Activated naive CD8-positive, alpha-beta T cell treated with anti-CD3 and anti-CD28 coated beads, Interleukin-2, amount 50 U/mL, for 16 hours (primary cell): ENCODE results near the gene SYNDIG1.

ENCODE experiments used
- DNase-seq: peaks from one replicate; pipeline ENCODE4 v3.0.0-alpha.2; 2020; ENCODE audit warnings: low read depth, low spot score

SYNDIG1 gene

DNA sequence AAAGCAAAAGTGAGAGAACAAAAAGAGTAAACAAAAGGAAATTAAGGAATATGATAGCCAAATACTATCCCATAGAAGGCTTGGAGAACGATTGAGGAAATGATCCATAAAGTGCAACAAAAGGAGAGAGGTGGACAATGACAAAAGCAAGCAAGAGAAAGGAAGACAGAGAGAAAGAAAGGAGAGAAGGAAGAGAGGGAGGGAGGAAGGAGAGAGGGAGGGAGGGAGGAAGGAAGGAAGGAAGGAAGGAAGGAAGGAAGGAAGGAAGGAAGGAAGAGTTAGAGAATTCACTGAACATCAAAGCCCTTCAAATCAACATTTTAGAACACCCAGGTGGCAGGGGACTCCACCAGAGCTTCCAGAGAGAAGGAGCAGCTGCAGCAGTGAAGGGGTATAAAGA is 185.0 kb downstream of the SYNDIG1 start:
- no peak for DNase-seq

GRCh38 chr20:24656391-24656790 is 187.0 kb downstream of the SYNDIG1 start:
- DNase-seq = no peak

GRCh38 chr20:24657196-24657595 is 187.8 kb downstream of the SYNDIG1 start:
- DNase-seq = no peak

GRCh38 chr20:24657878-24658620 is 188.6 kb downstream of the SYNDIG1 start:
- no peak for DNase-seq

DNA sequence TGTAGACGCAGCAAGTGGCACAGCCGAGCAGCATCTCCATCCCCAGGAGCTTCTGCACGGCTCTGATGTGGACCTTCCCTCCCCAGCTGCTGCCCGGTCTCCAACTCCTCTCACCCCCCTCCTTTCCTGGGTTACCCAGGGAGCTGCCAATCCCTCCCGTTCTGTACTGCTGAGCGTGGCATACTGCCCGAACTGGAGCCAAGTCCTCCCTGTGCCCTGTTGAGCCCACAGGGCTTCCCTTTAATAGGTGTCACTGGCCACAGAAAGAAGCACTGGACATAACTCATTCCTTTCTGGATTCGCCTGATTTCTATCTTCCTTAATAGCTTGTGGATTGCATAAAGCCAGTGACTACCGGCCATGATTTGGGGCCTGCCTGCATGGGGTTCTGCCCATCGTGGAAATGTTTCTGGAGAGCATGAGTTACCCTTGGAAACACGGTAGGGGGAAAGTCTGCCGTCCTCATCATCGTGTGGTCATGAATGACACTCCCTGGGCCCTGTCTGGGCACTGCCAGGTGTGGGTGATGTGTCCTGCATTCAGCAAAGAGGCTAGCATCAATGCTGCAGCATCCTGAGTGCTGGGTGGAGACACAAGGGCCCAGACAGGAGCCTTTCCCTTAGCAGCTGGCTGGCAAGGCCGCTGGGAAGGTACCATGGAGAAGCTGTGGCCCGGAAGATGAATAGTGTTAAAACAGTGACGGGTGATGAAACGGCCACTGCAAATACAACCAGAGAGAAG is 189.7 kb downstream of the SYNDIG1 start:
- DNase-seq = no peak

DNA sequence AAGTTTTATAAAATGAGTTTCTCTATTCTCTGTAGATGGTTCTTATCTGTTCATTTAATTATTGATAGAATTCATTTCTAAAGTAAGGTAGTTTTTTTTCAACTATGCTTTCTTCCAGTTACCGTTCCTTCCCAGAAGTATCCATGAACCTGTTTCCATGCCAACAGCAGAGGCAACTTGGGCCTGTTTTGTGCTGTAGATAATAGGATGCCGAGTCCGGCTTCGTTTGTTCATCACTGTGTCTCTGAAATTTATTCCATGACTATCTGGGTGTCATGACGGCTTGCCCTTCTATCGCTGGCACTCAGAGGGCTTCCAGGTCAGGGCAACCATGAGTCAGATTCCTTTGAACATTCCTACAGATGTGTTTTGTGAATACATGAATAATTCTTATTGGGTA is 190.4 kb downstream of the SYNDIG1 start:
- DNase-seq = no peak

DNA sequence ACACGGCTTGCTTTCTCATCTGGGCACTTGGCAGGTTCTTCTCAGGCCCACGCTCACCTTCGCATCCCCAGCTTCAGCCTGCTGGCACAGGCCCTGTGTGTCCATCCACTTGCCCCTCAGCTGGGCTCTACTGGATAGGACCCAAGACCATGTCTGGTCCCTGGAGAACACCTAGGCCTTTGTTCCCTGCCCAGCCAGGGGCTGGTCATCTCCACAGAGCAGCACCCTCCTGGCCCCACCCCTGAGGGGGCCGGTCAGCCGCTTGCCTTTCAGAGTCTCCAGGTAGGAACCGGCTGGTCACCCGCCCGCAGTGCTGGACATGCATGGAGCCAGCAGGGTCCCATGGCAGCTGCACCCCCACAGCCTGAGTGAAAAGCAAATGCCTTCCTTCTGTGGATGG is 191.2 kb downstream of the SYNDIG1 start:
- no peak for DNase-seq

DNA sequence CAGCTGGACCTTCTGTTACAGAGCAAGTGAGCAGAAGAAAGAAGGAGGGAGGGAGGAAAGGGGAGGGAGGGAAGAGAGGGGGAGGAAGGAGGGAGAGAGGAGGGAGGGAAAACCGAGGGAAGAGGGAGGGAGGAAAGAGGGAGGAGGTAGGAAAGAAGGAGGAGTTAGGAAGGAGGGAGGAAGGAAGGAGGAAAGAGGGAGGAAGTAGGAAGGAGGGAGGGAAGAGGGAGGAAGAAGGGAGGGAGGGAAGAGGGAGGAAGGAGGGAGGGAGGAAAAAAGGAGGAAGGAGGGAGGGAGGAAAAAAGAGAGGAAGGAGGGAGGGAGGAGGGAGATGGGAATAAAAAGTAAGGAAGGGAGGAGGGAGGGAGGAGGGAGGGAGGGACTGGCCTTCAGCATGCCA is 191.8 kb downstream of the SYNDIG1 start:
- no peak for DNase-seq

GRCh38 chr20:24662322-24662721 is 192.9 kb downstream of the SYNDIG1 start:
- DNase-seq = no peak

GRCh38 chr20:24662752-24663365 is 193.4 kb downstream of the SYNDIG1 start:
- DNase-seq = no peak

GRCh38 chr20:24663496-24663895 is 194.1 kb downstream of the SYNDIG1 start:
- no peak for DNase-seq

DNA sequence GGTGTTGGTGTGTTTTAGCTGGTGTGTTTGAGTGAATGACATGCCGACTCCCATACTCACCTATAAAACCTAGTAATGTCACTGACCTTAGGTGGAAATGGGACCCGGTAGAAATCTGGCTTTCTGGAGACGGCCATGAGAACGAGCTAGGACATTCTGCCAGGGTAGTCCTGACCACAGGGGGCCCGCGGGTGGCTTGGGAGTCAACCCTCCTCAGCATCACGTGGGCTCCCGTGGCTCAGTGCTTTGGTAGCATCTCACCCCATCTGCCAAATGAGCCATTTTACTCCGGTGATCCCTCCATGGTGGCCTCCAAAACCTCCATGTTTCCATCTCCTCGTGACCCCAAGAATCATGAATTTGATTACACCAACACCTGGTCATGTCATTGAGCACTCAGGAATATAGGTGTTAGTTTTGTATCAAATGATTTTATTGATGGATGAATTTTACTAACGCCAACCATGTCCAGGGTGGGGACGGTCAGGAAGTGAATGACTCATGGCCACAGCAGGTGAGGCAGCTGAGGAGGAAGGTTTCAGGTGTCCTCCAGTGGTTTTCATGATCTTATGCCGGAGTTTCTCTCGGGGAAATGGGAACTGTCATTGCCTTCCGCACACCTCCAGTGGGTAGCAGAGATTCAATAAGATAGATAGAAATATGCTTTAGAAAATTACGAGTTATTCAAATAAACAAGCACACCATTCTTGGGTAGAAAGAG is 195.0 kb downstream of the SYNDIG1 start:
- DNase-seq = no peak

GRCh38 chr20:24665196-24665595 is 195.8 kb downstream of the SYNDIG1 start:
- no peak for DNase-seq

DNA sequence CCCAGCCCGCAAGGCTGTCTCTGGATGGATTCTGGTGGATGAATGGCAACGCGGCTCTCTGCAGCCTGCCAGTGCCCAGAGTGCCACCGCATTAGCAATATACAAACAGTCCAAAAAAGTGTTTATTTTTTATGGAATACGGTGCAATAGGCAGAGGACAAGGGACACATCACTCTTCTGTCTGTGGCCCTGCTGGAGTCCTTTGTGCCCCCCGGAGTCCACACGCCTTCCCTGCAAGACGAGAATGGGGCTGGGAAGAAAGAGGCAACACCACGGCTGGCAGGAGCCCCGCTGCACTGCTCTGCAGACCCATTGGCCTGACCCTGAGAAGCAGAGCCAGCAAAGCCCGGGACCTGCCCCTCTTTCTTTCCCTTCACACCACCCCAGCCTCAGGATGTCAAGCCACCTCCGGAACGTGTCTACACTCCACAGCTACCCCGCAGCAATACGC is 196.3 kb downstream of the SYNDIG1 start:
- DNase-seq = no peak

- DNase-seq = no peak
Observed at GRCh38 chr20:24667689-24668383, 198.4 kb downstream of the SYNDIG1 start.

GRCh38 chr20:24668384-24668702 is 198.9 kb downstream of the SYNDIG1 start:
- no peak for DNase-seq

DNA sequence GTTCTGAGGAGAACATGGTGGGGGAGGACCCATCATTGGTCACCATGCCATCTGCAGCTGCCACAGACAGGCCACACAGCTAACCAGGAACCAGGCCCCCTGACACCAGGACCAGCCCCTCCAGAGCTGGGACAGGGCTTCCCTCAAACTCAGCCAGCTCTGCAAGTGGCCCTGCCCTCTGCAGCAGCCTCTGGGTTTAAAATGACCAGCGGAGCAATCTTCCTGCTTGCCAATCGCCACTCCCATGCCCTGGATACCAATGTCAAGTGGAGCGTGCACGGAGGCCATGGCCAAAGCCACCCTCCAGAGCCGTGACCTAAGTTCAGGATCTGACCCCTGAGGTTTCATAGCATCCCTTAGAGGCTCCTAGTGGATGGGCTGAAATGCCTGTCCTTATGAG is 199.4 kb downstream of the SYNDIG1 start:
- DNase-seq = no peak

DNA sequence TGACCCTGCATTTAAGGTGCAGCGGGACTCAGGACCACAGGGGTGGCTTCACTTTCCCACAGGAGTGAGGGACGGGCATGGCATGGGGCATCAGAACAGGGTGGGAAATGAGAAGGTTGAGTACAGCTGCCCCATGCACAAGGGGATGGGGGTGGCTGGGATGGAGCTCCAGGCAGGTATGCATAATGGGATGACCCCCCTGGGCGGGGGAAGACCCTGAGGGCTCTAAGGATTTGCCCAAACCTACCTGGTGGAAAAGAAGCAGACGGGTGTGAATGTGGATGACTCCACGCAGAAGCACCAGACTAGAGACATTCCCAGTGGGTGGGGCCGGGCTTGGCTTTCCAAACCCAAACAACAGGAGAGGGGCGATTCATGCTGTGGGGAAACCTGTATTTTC is 200.3 kb downstream of the SYNDIG1 start:
- DNase-seq = no peak

GRCh38 chr20:24670341-24670872 is 201.0 kb downstream of the SYNDIG1 start:
- no peak for DNase-seq

- DNase-seq = no peak
Observed at GRCh38 chr20:24670981-24671380, 201.6 kb downstream of the SYNDIG1 start.

DNA sequence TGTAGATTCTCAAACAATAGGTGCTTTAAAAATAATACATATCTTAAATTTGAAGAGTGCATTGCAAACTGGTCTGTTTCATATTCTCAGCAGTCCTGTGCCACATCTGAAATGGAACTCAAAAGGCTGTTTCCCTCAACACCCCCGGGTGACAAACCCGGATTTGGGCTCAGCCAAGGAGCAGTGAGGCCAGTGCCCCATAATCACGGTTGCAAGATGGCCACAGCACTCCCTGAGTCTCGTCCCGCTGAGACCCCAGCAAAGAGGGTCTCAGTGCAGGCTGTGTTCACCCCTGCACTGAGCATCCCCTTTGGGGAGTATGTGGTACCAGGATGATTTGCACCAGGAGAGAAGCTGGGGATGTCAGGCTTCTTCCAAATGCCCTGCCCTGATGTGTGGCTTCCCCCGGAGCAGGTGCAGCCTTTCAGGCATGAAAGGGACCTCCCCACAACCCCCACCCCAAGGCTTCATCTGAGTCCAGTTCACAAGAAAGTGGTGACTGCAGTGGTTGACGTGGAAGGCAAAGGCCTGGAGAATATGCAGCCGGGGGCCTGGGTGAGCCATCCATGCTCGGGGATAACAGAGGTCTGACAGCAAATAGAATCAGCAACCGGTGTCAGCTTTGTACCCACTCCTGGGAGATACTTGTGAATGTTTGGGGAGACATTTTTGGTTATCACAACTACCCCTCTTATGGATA is 202.9 kb downstream of the SYNDIG1 start:
- DNase-seq = no peak
